AG04450 (cell line): ENCODE data around the gene CTU1. TPM values are rescaled to one million over a fixed set of nuclear protein-coding genes. Genes with fewer than 3 reads are reported as not detected.

Source experiments
- CTCF ChIA-PET: fragments of 300-600, 350-600 bp; formaldehyde crosslinking; extraction: SDS; loops from one replicate; lab custom pipeline; 2022; ENCODE audit warnings: antibody characterized with exemption, inconsistent platforms; lab: Charles Lee
- POLR2A ChIA-PET: fragments of 350-600 bp; formaldehyde crosslinking; extraction: SDS; loops from one replicate; lab custom pipeline; 2021; ENCODE audit warnings: antibody characterized with exemption, inconsistent platforms; lab: Yijun Ruan, JAX
- DNase-seq: peaks from one replicate; pipeline ENCODE4 v3.0.0-alpha.2; 2011; ENCODE audit warnings: low read depth, low spot score
- H3K27ac ChIP-seq: one replicate; pipeline ENCODE4 v1.5.1; 2012; ENCODE audit warnings: low read depth, low read length, control low read depth
- H3K27me3 ChIP-seq: one replicate; pipeline ENCODE4 v1.6.0; 2012; ENCODE audit warnings: low read length; ENCODE audit not compliant: control insufficient read depth, insufficient read depth
- H3K4me3 ChIP-seq: 2 replicates; pipeline ENCODE4 v1.5.1; 2011; ENCODE audit warnings: mild to moderate bottlenecking, low read depth, low read length, control low read depth
- H3K9me3 ChIP-seq: 2 replicates; pipeline ENCODE4 v1.5.1; 2012; ENCODE audit warnings: low read length; ENCODE audit not compliant: control insufficient read depth, insufficient read depth
- CTCF ChIP-seq: IDR thresholded peaks from 2 replicates; pipeline ENCODE4 v1.5.1; 2011; ENCODE audit warnings: low read depth, low read length, control low read depth, inconsistent platforms
- polyA plus RNA-seq: library from polyadenylated mRNA; depleted of rRNA; stranded (reverse); fragments of >200 nt; gene quantifications from 2 replicates; pipeline ENCODE4 v1.2.3, GENCODE V29; 2011

CTU1 gene
- polyA plus RNA-seq, 1 experiment, result 1.7 TPM

GRCh38 chr19:51142119-51142518, 33.9 kb upstream of the CTU1 start, which contains the start of gene SIGLEC7:
SIGLEC7 (plus strand) TSS chr19:51142301; CDS start chr19:51142370, 69 bp downstream.
- ChIA-PET POLR2A (no interaction called here), CTCF (no interaction called here)
- H3K9me3 ChIP-seq, result no peaks in the 10 kb centered on the region

DNA sequence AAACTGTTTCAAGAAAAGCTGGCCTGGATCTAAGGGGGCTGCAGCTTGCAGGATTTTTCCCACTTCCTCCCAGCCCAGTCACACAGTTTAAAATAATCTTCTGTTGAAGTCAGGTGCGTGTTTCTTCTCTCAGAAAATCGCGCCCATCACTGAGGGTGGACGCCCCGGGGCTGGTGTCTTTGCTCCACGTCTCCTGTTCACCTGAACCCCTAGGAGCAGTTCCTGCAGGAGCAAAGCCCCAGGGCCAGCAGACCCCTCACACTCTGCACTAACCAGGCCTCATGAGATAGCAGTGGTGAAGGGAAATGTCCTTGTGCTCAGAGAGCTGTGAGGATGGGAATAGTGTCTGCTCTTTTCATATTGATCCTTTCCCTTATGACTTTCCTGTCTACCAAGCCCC, 33.0 kb upstream of the CTU1 start:
- Histone ChIP-seq H3K27ac (no peak overlapping the region), H3K9me3 (no peaks in the 10 kb centered on the region), H3K27me3 (no peaks in the 10 kb centered on the region), H3K4me3 (no peak overlapping the region)
- ChIA-PET POLR2A (no interaction called here), CTCF (no interaction called here)
- TF ChIP-seq CTCF, result no peak
- DNase-seq, result no peak

More at GRCh38 chr19:51142119-51142518, 33.9 kb upstream of the CTU1 start, which contains the start of gene SIGLEC7:
- TF ChIP-seq CTCF, result no peak
- DNase-seq, result no peak
- Histone ChIP-seq H3K4me3 (no peak within 1 kb of the TSS), H3K27ac (no peak within 1 kb of the TSS), H3K27me3 (no peaks in the 10 kb centered on the region)

DNA sequence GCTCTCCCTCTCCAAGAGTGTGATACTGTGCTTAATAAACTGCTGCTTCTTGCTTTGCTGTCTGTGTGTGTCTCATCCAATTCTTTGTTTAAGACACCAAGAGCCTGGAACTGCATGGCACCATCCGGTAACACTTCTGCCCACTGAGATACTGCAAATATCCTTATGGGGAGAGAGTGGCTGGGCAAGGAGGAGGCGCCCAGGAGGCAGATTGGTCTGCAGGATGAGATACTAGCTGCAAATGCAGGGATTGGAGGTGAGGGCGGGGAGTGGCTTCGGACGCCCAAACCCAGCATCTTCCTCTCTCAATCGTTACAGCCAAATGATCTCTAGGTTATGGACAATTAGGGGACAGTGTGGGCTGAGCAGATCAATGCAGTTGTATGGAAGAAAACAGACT, 32.2 kb upstream of the CTU1 start:
- Histone ChIP-seq H3K27me3 (no peaks in the 10 kb centered on the region), H3K9me3 (no peaks in the 10 kb centered on the region), H3K4me3 (no peak overlapping the region), H3K27ac (no peak overlapping the region)
- ChIA-PET CTCF (no interaction called here), POLR2A (no interaction called here)
- DNase-seq, result no peak
- no peak for TF ChIP-seq CTCF

- ChIA-PET POLR2A (no interaction called here), CTCF (no interaction called here)
- Histone ChIP-seq H3K4me3 (no peak overlapping the region), H3K27me3 (no peaks in the 10 kb centered on the region), H3K9me3 (no peaks in the 10 kb centered on the region), H3K27ac (no peak overlapping the region)
- DNase-seq, result no peak
- no peak for TF ChIP-seq CTCF
These were observed 31.2 kb upstream of the CTU1 start for GRCh38 chr19:51139299-51140014.

- no peak for DNase-seq
- CTCF ChIA-PET, result no interaction called here
- no peaks in the 10 kb centered on the region for H3K27me3 ChIP-seq
These were observed 30.4 kb upstream of the CTU1 start for GRCh38 chr19:51138549-51138979.

More at GRCh38 chr19:51138549-51138979, 30.4 kb upstream of the CTU1 start:
- no peak overlapping the region for H3K4me3 ChIP-seq
- POLR2A ChIA-PET, result no interaction called here
- no peak for TF ChIP-seq CTCF
- no peaks in the 10 kb centered on the region for H3K9me3 ChIP-seq
- H3K27ac ChIP-seq, result no peak overlapping the region
